Activated effector memory CD4-positive, alpha-beta T cell treated with anti-CD3 and anti-CD28 coated beads, Interleukin-2, amount 50 U/mL, for 16 hours (primary cell): Measurements from ENCODE around the gene TNRC18.
A peak's percentile ranks its signal among the peaks of the same experiment; 100 is the strongest.
"Not testable (repeated sequence)": the region's sequence is repeated elsewhere in the genome, so short reads cannot be mapped to it uniquely, and the experiment has no call there.

Source experiments
- DNase-seq: peaks from one replicate; pipeline ENCODE4 v3.0.0-alpha.2; 2020

The TNRC18 gene

GRCh38 chr7:5370454-5371353 is 52.9 kb downstream of the TNRC18 start:
- DNase-seq = no peak

GRCh38 chr7:5367661-5368060 is 56.0 kb downstream of the TNRC18 start:
- DNase-seq = no peak

DNA sequence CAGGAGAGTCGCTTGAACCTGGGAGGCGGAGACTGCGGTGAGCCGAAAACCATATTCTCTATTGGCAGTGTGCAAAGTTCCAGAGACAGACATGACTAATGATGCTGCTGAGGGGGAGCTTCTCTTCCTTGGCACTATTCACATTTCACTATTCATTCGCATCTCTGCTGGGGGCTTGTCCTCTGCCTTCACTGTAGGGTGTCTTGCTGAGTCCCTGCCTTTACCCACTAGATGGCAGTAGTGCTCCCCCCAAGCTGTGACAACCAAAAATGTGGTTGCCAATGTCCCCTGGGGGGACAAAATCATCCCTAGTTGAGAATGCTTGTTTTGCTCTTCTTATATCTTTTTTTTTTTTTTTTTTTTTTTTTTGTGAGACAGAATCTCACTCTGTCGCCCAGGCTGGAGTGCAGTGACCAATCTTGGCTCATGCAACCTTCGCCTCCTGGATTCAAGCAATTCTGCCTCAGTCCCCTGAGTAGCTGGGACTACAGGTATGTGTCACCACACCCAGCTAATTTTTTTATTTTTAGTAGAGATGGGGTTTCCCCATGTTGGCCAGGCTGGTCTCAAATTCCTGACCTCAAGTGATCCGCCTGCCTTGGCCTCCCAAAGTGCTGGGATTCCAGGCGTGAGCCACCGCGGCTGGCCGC is 57.5 kb downstream of the TNRC18 start:
- DNase-seq = peak; percentile 85

DNA sequence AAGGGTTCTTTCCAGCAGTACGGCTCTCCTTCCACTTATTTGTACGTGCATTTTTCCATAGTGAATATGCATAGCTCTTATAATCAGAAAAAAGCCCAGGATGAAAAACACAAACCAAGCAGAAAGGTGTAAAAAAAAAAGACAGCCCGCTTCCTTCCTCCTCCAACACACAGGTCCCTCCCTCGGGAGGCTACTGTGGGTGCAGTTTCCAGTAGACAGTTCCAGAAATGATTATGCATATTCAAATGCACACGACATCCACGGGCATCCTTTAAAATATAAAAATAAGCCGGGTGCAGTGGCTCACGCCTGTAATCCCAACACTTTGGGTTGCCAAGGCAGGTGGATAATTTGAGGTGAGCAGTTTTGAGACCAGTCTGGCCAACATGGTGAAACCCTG is 59.9 kb downstream of the TNRC18 start:
- DNase-seq = no peak

- no peak for DNase-seq
These were observed 61.2 kb downstream of the TNRC18 start for GRCh38 chr7:5362466-5362865.

GRCh38 chr7:5361446-5362127 is 62.0 kb downstream of the TNRC18 start:
- no peak for DNase-seq

DNA sequence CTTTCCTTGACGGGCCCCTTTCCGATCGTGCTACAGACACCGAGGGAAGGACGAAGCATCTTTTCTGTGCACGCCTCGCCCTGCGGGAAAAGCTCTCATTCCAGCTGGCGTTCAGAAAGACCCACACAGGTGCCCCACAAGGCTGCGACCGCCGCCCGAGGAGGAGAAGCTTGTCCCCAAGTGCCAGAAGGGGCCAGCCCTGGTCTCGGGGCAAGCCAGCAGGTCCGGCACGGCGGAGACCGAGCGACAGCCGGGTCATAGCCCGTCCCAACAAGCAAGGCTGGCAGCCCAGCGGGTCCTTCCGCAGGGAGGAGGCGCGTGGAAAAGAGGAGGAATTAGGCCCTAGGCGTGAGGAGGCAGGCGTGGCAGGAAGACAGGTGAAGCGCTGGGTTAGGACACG is 62.7 kb downstream of the TNRC18 start:
- DNase-seq = no peak

DNA sequence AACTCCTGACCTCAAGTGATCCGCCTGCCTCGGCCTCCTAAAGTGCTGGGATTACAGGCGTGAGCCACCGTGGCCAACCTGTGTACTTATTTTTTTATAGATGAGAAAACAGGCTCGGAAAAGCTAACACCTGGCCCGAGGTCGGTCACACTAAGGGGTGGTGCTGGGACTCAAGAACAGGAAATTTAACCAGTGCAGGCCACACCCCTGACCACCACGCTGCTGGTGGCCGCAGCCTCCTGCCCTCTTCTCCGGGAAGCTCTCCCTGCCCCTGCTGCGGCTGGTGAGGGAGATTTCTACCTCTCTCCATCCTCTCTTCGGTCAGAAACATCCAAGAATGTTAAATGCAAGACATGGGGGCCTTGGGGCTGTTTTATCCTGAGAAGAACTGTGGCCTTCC is 63.2 kb downstream of the TNRC18 start:
- DNase-seq = no peak

GRCh38 chr7:5360021-5360420 is 63.6 kb downstream of the TNRC18 start:
- not testable (repeated sequence) for DNase-seq

- DNase-seq = no peak
These were observed 64.3 kb downstream of the TNRC18 start for GRCh38 chr7:5359344-5359743.

GRCh38 chr7:5357951-5358350 is 65.7 kb downstream of the TNRC18 start:
- DNase-seq = no peak

GRCh38 chr7:5356751-5357119 is 66.9 kb downstream of the TNRC18 start:
- DNase-seq = no peak

DNA sequence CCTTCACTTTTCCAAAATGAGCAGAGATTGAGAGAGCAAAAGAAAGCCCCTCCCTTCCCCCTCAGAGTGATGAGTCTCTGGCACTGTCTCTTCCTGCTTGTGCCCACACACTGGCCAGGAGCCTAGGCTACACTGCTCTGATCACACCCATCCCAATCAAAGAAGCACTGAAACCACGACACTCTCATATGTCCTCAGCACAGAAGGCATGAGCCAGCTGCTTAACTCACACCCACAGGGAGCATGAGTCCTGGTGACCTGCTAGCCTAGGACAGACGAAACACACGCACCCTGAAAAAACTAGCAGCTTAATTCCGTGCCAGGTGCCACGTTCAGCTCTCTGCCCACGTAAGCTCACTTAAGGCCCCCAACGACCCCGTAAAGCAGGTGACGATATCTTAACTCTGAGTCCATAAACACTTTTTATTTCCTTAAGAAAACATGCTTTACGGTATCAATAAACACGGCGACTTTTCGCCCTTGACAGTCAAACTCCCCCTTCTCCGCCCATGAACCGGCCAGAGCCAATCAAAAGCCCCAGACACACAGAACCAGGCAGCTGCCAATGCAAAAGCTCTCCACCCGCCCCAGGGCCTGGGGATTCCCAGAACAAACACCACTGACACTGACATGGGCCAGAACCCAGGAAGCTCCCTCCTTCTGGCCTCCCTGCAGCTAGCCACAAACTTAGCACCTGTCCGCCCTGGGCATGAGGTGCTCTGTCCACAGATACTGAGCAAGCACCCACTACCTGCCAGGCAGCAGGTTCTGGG is 69.0 kb downstream of the TNRC18 start:
- no peak for DNase-seq

GRCh38 chr7:5352440-5353010 is 71.1 kb downstream of the TNRC18 start:
- no peak for DNase-seq

GRCh38 chr7:5351507-5352265 is 71.9 kb downstream of the TNRC18 start:
- no peak for DNase-seq

DNA sequence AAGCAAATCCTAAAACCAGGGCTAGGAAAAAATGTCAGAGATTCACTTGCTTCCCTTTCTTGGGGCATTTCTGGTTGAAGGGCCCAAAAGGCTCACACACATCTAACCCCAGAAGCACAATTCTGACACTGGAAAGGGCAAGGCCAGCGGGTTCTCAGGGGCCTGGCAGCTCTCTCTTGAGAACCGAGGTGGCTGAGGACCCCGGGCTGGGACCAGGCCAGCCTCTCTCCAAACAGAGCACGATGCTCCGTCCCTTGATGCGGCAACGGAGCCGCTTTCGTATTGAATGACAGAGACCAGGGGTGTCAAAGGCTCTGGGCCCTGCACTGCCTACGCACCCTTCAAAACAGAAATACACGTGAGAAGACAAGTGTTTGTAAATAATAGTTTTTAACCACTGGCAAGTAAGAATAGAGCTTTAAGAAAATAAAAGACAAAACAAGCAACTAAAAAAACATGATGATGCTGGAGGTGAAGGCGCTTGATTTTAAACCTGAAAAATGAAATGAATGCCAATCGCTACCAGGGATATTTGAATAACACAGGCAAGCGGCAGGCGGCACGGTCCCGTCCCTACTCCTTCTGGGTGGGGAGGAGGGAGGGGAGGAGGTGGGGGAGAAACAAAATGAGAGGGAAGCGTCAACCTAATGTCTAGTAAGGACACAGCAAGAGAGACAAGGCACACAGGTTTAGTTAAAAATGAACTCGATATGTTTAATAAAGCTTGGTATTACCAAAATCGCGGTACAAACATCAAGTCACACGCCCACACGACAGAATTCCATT is 72.8 kb downstream of the TNRC18 start:
- no peak for DNase-seq

- DNase-seq = no peak
These were observed 73.5 kb downstream of the TNRC18 start for GRCh38 chr7:5350174-5350463.

DNA sequence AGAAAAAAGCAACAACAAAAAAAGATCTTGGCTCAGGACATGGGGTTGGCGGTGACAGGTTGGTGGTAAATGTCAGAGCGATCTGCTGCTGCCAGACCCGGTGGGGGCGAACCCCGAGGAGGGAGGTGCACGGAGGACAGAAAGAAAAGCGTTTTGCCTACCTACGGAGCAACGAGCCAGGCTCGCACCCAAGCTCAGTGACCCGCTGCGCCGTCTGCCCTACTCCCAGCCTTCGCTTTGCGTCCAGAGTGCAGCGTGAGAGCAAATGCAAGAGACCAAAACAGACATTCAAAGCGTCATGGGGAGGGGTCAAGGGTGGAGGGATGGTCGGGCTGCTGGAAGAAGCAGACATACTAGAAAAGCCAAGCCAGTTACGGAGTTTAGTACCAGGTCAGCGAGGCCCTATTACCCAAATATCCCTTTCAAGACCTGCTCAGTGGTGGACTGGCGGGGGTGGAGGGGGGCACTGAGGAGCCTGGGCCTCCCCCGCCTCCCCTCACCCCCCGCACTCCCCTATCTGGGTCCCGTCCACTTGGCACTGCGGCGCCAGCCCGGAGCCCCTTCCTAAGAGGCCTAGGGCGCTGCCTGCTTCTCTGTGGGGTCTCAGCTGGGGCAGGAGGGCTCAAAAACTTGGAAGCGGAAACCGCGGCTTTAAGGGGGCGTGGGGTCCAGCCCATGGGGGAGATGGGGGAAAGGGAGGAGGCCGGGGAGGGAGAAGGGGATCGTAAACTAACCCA is 74.0 kb downstream of the TNRC18 start:
- no peak for DNase-seq

GRCh38 chr7:5349005-5349380 is 74.6 kb downstream of the TNRC18 start:
- DNase-seq = no peak

- DNase-seq = no peak
These were observed 75.3 kb downstream of the TNRC18 start for GRCh38 chr7:5348134-5349004.
